D721Med (cell line): Measurements from ENCODE around the gene GASK1A.
"Not testable (repeated sequence)": the region's sequence is repeated elsewhere in the genome, so short reads cannot be mapped to it uniquely, and the experiment has no call there.

Experiments used
- DNase-seq: peaks from one replicate; pipeline ENCODE4 v3.0.0; 2011; ENCODE audit warnings: low spot score; ENCODE audit not compliant: insufficient read length
- FAIRE-seq: peaks from 2 replicates; lab custom pipeline; 2011; peaks lifted over from hg19 to GRCh38; lab: Jason Lieb, UNC
- TF ChIP-seq, protein P1 (sequence below): IDR thresholded peaks from 2 replicates; pipeline ENCODE4 v1.5.1; 2012; ENCODE audit warnings: mild to moderate bottlenecking, control low read depth; ENCODE audit not compliant: insufficient read depth; ENCODE audit errors: missing control alignments

GASK1A gene

DNA sequence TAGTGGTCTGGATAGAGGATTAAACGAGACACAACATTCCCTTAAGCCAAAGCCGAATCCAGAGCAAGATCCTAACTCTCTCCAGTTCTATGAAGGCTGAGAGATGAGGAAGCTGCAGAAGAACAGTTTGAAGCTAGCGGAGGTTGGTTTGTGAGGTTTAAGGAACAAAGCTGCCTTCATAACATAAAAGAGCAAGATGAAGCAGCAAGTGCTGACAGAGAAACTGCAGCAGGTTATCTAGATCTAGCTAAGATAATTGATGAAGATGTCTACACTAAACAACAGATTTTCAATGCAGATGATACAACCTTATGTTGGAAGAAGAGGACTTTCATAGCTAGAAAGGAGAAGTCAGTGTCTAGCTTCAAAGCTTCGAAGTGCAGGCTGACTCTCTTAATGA is 14.8 kb upstream of the GASK1A start:
- FAIRE-seq (no peak), DNase-seq (no peak)
- TF ChIP-seq, protein P1, sequence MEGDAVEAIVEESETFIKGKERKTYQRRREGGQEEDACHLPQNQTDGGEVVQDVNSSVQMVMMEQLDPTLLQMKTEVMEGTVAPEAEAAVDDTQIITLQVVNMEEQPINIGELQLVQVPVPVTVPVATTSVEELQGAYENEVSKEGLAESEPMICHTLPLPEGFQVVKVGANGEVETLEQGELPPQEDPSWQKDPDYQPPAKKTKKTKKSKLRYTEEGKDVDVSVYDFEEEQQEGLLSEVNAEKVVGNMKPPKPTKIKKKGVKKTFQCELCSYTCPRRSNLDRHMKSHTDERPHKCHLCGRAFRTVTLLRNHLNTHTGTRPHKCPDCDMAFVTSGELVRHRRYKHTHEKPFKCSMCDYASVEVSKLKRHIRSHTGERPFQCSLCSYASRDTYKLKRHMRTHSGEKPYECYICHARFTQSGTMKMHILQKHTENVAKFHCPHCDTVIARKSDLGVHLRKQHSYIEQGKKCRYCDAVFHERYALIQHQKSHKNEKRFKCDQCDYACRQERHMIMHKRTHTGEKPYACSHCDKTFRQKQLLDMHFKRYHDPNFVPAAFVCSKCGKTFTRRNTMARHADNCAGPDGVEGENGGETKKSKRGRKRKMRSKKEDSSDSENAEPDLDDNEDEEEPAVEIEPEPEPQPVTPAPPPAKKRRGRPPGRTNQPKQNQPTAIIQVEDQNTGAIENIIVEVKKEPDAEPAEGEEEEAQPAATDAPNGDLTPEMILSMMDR, result no peak

GRCh38 chr3:42970557-42970956 is 8.6 kb upstream of the GASK1A start:
- TF ChIP-seq, protein P1, result no peak
- DNase-seq, result no peak
- FAIRE-seq, result no peak

DNA sequence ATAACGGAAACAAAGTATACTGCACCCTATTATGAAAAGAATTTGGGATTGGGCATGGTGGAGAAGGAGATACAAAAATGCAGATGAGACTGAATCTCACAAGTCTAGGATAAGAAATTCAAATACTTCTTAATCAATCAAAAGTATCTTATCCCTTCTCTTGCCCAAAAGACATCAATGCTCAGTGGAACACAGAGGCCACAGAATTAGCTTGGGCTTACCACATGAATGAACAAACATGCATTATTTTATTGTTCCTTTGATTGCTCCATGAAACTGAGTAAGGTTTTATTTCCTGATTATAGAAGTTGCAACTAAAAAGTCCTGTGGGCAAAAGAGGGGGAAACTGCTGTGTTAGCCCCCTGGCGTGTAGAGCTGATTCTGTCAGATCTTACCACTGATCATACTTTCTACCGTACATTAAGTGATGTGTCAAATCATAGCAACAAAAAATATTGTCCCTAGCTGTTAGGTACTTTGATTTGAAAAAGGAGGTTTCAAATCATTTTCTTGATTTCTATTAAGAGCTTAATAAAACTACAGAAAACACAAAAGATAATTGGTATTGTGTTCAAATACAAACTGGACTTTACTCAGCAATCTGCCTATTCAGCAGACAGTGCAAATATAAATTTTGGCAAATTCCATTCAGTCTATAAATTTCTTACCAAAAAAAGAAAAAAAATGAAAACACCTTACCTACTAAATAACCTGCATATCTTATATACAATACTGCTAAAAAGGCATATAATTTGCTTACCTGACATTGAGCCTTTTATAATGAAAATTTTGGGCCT is 7.9 kb upstream of the GASK1A start:
- FAIRE-seq, result no peak
- TF ChIP-seq, protein P1, result no peak

DNA sequence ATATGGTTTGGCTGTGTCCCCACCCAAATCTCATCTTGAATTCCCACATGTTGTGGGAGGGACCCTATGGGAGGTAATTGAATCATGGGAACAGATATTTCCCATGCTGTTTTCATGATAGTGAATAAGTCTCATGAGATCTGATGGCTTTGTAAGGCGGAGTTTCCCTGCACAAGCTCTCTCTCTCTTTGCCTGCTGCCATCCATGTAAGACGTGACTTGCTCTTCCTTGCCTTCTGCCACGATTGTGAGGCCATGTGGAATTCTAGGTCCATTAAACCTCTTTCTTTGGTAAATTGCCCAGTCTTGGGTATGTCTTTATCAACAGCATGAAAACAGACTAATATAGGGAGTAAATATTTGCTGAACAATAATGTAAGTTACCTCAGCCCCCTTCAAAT is 4.2 kb upstream of the GASK1A start:
- DNase-seq, FAIRE-seq: not testable (repeated sequence)

More for the DNA sequence above, 7.9 kb upstream of the GASK1A start:
- no peak for DNase-seq

GRCh38 chr3:42975456-42975855 is 3.7 kb upstream of the GASK1A start:
- TF ChIP-seq, protein P1, result no peak
- FAIRE-seq, result no peak
- no peak for DNase-seq

- FAIRE-seq (no peak), DNase-seq (no peak)
- TF ChIP-seq, protein P1, result no peak
Observed at GRCh38 chr3:42975955-42976354, 3.2 kb upstream of the GASK1A start.

GRCh38 chr3:42980209-42980608 is 1.1 kb downstream of the GASK1A start:
- TF ChIP-seq, protein P1, result no peak
- FAIRE-seq (no peak), DNase-seq (no peak)

DNA sequence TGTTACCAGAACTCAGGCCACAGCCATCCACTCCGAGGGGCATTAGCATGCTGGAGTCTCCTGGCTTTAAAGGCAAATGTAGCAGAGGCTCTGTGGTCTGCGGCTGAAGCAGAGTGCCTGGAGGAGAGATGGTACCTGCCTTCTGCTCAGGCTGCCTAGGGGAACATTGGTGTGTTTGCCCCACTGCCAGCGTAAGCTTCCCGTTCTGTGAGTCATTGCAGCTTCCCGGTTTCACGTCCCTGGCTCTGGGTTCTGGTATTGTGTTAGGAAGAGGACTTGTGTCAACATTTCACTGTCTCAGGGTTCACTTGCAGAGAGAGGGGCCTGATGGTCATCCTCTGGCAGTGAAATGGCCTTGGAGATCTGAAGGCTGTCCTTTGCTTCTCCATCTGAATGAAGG is 1.8 kb downstream of the GASK1A start:
- DNase-seq, result no peak
- TF ChIP-seq, protein P1, result no peak
- FAIRE-seq, result no peak
